GM12878 (cell line): Measurements from ENCODE around the gene TAF11L14. TPM values are rescaled to one million over a fixed set of nuclear protein-coding genes. Genes with fewer than 3 reads are reported as not detected.

Experiments used
- ATAC-seq: fragments of 200-7000 bp; cut with Tn5 transposase; 3 replicates; pipeline ENCODE4 v1.9.1; 2020; ENCODE audit warnings: mild to moderate bottlenecking, moderate library complexity
- BruUV-seq: library from RNA; stranded (reverse); fragments of 400-500 nt; replicated peaks from 2 replicates; lab custom pipeline; 2021; lab: Mats Ljungman, UMichigan
- CTCF ChIA-PET: fragments of 300-600 bp; sonication (Branson Sonifier 250); formaldehyde crosslinking; extraction: SDS; loops from one replicate; lab custom pipeline; 2021; ENCODE audit warnings: inconsistent platforms; lab: Yijun Ruan, JAX
- POLR2A ChIA-PET: fragments of 350-600 bp; formaldehyde crosslinking; extraction: SDS; loops from one replicate; lab custom pipeline; 2021; ENCODE audit warnings: inconsistent platforms; lab: Charles Lee
- RAD21 ChIA-PET: fragments of 300-600 bp; sonication (Branson Sonifier 250); formaldehyde crosslinking; loops from one replicate; lab custom pipeline; 2023; ENCODE audit warnings: antibody characterized with exemption; ENCODE audit not compliant: unreplicated experiment; lab: Charles Lee
- SMC1A ChIA-PET: fragments of 300-600 bp; sonication (Branson Sonifier 250); formaldehyde crosslinking; loops from one replicate; lab custom pipeline; 2023; ENCODE audit not compliant: unreplicated experiment, uncharacterized antibody; lab: Charles Lee
- DNase-seq: peaks from one replicate; pipeline ENCODE4 v3.0.0-alpha.2; 2011; ENCODE audit warnings: low read depth, low spot score
- FAIRE-seq: peaks from 3 replicates; lab custom pipeline; 2011; peaks lifted over from hg19 to GRCh38; lab: Jason Lieb, UNC
- H2AFZ ChIP-seq: 2 replicates; pipeline ENCODE4 v1.6.0; 2011; ENCODE audit warnings: low read depth, low read length, control low read depth; ENCODE audit not compliant: control insufficient read depth
- H3K27ac ChIP-seq: 2 replicates; pipeline ENCODE4 v1.5.1; 2011; ENCODE audit warnings: control low read depth; ENCODE audit not compliant: control insufficient read depth, insufficient read depth
- H3K27me3 ChIP-seq, 2 experiments: replicated peaks in 1 of 2; 2 replicates each; pipeline versions ENCODE4 v1.6.0 to v1.6.1; 2011; ENCODE audit warnings: low read length in 1 of 2; ENCODE audit not compliant: control insufficient read depth in 2 of 2, insufficient read depth in 2 of 2
- H3K36me3 ChIP-seq, 2 experiments: 2 replicates each; pipeline ENCODE4 v1.5.1; 2011; ENCODE audit warnings: low read length in 1 of 2; ENCODE audit not compliant: control insufficient read depth in 2 of 2, insufficient read depth in 2 of 2
- H3K4me1 ChIP-seq: 2 replicates; pipeline ENCODE4 v1.6.1; 2011; ENCODE audit warnings: mild to moderate bottlenecking, low read length, moderate library complexity, mixed read lengths; ENCODE audit not compliant: control insufficient read depth, insufficient read depth
- H3K4me2 ChIP-seq: 2 replicates; pipeline ENCODE4 v1.6.0; 2011; ENCODE audit warnings: control low read depth; ENCODE audit not compliant: control insufficient read depth, insufficient read depth
- H3K4me3 ChIP-seq: fragments of 200-600 bp; sonication (generic); 2 replicates; pipeline ENCODE4 v1.5.1; 2016
- H3K79me2 ChIP-seq: 2 replicates; pipeline ENCODE4 v1.6.0; 2011; ENCODE audit warnings: low read length; ENCODE audit not compliant: control insufficient read depth, insufficient read depth
- H3K9ac ChIP-seq: 2 replicates; pipeline ENCODE4 v1.8.0; 2011; ENCODE audit warnings: low read length, control low read depth, mixed read lengths; ENCODE audit not compliant: control insufficient read depth, insufficient read depth
- H3K9me3 ChIP-seq: replicated peaks from 3 replicates; pipeline ENCODE4 v1.5.1; 2011; ENCODE audit warnings: mild to moderate bottlenecking, low read length; ENCODE audit not compliant: control insufficient read depth, insufficient read depth
- H4K20me1 ChIP-seq: 2 replicates; pipeline ENCODE4 v1.6.0; 2011; ENCODE audit not compliant: control insufficient read depth, insufficient read depth
- ASH2L ChIP-seq: fragments of 300-600, 200-600 bp; sonication (generic); IDR thresholded peaks from 2 replicates; pipeline ENCODE4 v1.6.1; 2017; ENCODE audit warnings: low read depth, mild to moderate bottlenecking, borderline replicate concordance
- EED ChIP-seq: sonication (generic); IDR thresholded peaks from 2 replicates; pipeline ENCODE4 v1.6.1; 2016; ENCODE audit warnings: antibody characterized with exemption, low read depth
- EP300 ChIP-seq, 2 experiments: fragments of 150-350 bp in 1 of 2; IDR thresholded peaks; 2 replicates each; pipeline ENCODE4 v1.6.1; 2011 to 2012; ENCODE audit warnings: low read depth in 2 of 2, low read length in 2 of 2, borderline replicate concordance in 1 of 2, improper control_type of control experiment in 1 of 2, inconsistent platforms in 1 of 2; ENCODE audit not compliant: control insufficient read depth in 1 of 2
- KDM1A ChIP-seq: fragments of 200-600 bp; sonication (generic); IDR thresholded peaks from 2 replicates; pipeline ENCODE4 v1.6.1; 2016; ENCODE audit warnings: borderline replicate concordance
- REST ChIP-seq: IDR thresholded peaks from 2 replicates; pipeline ENCODE4 v1.6.1; 2012; ENCODE audit warnings: mild to moderate bottlenecking, low read depth, low read length
- ZBTB11 ChIP-seq: fragments of 450-650 bp; formaldehyde crosslinking; IDR thresholded peaks from 2 replicates; pipeline ENCODE4 v1.5.0; 2022; ENCODE audit warnings: mild to moderate bottlenecking, missing genetic modification characterization
- ZBTB33 ChIP-seq: fragments of 450-650 bp; IDR thresholded peaks from 2 replicates; pipeline ENCODE4 v1.6.1; 2017; ENCODE audit warnings: mild to moderate bottlenecking
- WGBS: methylation state at CpG from one replicate; pipeline ENCODE4 v1.1.6; 2016; ENCODE audit warnings: low lambda C conversion rate; ENCODE audit not compliant: insufficient replicate concordance, insufficient coverage; ENCODE audit errors: missing lambda C conversion rate; 5-methylcytosine and 5-hydroxymethylcytosine counted together
- in situ Hi-C: fragments of 300-500 bp; cut with MboI; formaldehyde crosslinking; loops from 9 replicates; pipeline ENCODE4 v1.14.3; 2018; ENCODE audit warnings: mixed read lengths
- intact Hi-C: fragments of 100-400 bp; cut with micrococcal nuclease; formaldehyde crosslinking; loops from one replicate; pipeline ENCODE4 v1.14.2; 2022; ENCODE audit not compliant: unreplicated experiment
- polyA plus RNA-seq, 11 experiments: library from polyadenylated mRNA; depleted of rRNA in 4 of 11; unstranded in 6 of 11; stranded (reverse) in 5 of 11; fragments of >200 nt; fragmentation: Nextera tagmentation in 4 of 11; fragmentation: Illumina TruSeq in 1 of 11; extraction: Ambion mirVana in 4 of 11; extraction: Trizol in 1 of 11; gene quantifications; 1 replicate in 1 of 11; 2 replicates in 10 of 11; pipeline versions ENCODE4 v1.2.1 to v1.2.3, GENCODE V29; 2011 to 2016; ENCODE audit warnings: inconsistent platforms in 2 of 11, missing spikeins in 2 of 11, low read depth in 1 of 11
- total RNA-seq, 4 experiments: library from RNA; depleted of rRNA in 3 of 4; stranded (reverse); fragments of >200 nt in 3 of 4; fragmentation: Illumina TruSeq in 1 of 4; extraction: Trizol in 1 of 4; gene quantifications; 2 replicates each; pipeline versions ENCODE4 v1.2.1 to v1.2.3, GENCODE V29; 2013 to 2021

Gene TAF11L14
- total and polyA plus RNA-seq, 10 of the 15 experiments (the other 5 are each of a cell fraction or from before 2014, with no cell fraction given), result not detected

- no peak for TF ChIP-seq ZBTB33
These were observed 19.2 kb upstream of the TAF11L14 start (continued) for GRCh38 chr5:17614872-17615605.

GRCh38 chr5:17619354-17619753 lies 14.9 kb upstream of the TAF11L14 start:
- FAIRE-seq (no peak), DNase-seq (no peak), ATAC-seq (no peak)
- no TSS peak for BruUV-seq
- no peak overlapping the region for H3K4me3 ChIP-seq
- ChIA-PET SMC1A (no interaction called here), POLR2A (no interaction called here), CTCF (no interaction called here), RAD21 (no interaction called here)
- intact Hi-C loops, result no loop called here
- H3K9ac ChIP-seq, result no peak overlapping the region
- WGBS, result 11% methylated on average over 3 of the region's 3 CpGs
- in situ Hi-C loops, result no loop called here
- H3K36me3 ChIP-seq, result no peaks in the 10 kb centered on the region
- H2AFZ ChIP-seq, result no peak overlapping the region
- no peaks in the 10 kb centered on the region for H3K27me3 ChIP-seq
- H3K4me1 ChIP-seq, result no peaks in the 10 kb centered on the region
- TF ChIP-seq EP300 (IDR thresholded peaks at IDR 0.05; ENCODE audit: borderline replicate concordance in 1 of 2, control insufficient read depth in 1 of 2, low read depth in 2 of 2, low read length in 2 of 2), result no peak
- TF ChIP-seq EED, result no peak
- TF ChIP-seq ASH2L, result no peak
- TF ChIP-seq KDM1A, result no peak
- no peak for TF ChIP-seq ZBTB11 (CRISPR knock-in tag)
- no peak for TF ChIP-seq REST
- no peak overlapping the region for H3K27ac ChIP-seq
- H3K79me2 ChIP-seq, result no peaks in the 10 kb centered on the region
- no peaks in the 10 kb centered on the region for H3K9me3 ChIP-seq
- no peak overlapping the region for H3K4me2 ChIP-seq
- no peaks in the 10 kb centered on the region for H4K20me1 ChIP-seq
